ENCODE results near the gene ADRA2C.

DNA sequence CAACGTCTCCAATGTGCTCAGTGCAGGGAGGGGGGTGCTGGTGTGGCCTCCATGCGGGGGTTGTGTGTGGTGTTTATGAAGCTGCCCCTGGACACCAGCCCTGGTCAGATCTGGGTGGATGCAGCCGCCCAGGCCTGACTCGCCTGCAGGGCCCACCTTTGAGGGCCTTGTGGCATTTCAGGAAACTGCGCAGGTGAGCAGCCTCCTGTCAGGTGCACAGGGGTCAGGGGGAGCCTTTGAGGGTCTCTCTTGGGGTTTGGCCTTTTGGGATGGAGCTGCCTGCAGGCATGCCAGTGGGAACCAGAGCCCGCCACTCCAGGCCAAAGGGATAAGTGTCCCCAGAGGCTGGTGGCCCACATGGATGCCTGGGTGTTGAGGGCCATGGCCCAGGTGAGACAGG is 45.4 kb downstream of the ADRA2C start:
- TF ChIP-seq, protein P1, sequence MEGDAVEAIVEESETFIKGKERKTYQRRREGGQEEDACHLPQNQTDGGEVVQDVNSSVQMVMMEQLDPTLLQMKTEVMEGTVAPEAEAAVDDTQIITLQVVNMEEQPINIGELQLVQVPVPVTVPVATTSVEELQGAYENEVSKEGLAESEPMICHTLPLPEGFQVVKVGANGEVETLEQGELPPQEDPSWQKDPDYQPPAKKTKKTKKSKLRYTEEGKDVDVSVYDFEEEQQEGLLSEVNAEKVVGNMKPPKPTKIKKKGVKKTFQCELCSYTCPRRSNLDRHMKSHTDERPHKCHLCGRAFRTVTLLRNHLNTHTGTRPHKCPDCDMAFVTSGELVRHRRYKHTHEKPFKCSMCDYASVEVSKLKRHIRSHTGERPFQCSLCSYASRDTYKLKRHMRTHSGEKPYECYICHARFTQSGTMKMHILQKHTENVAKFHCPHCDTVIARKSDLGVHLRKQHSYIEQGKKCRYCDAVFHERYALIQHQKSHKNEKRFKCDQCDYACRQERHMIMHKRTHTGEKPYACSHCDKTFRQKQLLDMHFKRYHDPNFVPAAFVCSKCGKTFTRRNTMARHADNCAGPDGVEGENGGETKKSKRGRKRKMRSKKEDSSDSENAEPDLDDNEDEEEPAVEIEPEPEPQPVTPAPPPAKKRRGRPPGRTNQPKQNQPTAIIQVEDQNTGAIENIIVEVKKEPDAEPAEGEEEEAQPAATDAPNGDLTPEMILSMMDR (IDR thresholded peaks at IDR 0.05) = no peak
- TF ChIP-seq POLR2A (IDR thresholded peaks at IDR 0.05) (no peak), POLR2AphosphoS5 (IDR thresholded peaks at IDR 0.05) (no peak)
